A673 (cell line): ENCODE measurements around the gene EEIG1.

ENCODE experiments used
- CTCF ChIP-seq: fragments of 300-800, 200-600 bp; sonication (generic); conservative IDR thresholded peaks from 2 replicates; pipeline ENCODE4 v1.5.1; 2017; ENCODE audit warnings: low read depth, mild to moderate bottlenecking, antibody characterized with exemption, low read length, moderate library complexity, mixed read lengths
- EZH2 ChIP-seq: fragments of 200-600 bp; sonication (generic); IDR thresholded peaks from 2 replicates; pipeline ENCODE4 v1.6.1; 2017; ENCODE audit warnings: borderline replicate concordance, low read depth, mild to moderate bottlenecking, mixed read lengths, antibody characterized with exemption, low read length; ENCODE audit not compliant: poor library complexity, severe bottlenecking

GRCh38 chr9:127949827-127950512 is 30.8 kb downstream of the EEIG1 start:
- TF ChIP-seq CTCF (no peak), EZH2 (no peak)
